GM12875 (cell line): ENCODE data around the gene PRR30.
"Not testable (repeated sequence)": the region's sequence is repeated elsewhere in the genome, so short reads cannot be mapped to it uniquely, and the experiment has no call there.

Experiments
- H3K4me3 ChIP-seq: one replicate; pipeline ENCODE4 v1.5.1; 2011; ENCODE audit warnings: low read depth, low read length, control low read depth
- TF ChIP-seq, protein P1 (sequence below): IDR thresholded peaks from 2 replicates; pipeline ENCODE4 v1.5.1; 2011; ENCODE audit warnings: low read depth, mild to moderate bottlenecking, control low read depth, inconsistent platforms, low read length, moderate library complexity, borderline replicate concordance; ENCODE audit not compliant: insufficient read depth

Gene PRR30

DNA sequence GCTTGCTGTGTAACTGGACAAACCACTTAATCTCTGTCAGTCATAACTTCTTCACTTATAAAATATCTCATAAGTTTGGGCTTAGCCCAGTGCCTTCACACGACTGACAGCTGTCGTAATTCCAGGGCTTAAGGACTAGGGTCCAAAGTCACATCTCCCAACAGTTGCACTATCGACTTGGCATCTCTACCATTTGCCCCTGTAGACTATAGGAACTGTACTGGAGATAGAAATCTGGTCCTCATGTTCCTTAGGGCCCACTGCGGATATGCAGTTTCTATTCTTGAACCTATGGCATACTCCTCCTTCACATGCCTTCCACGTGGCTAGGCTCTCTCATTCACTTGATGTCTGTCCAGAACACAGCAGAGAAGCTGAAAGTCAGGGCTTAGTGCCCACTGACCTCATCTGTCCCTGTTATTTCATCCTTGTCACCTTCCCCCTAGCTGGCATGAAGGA is 12.9 kb downstream of the PRR30 start:
- H3K4me3 ChIP-seq = no peak overlapping the region
- TF ChIP-seq, protein P1, sequence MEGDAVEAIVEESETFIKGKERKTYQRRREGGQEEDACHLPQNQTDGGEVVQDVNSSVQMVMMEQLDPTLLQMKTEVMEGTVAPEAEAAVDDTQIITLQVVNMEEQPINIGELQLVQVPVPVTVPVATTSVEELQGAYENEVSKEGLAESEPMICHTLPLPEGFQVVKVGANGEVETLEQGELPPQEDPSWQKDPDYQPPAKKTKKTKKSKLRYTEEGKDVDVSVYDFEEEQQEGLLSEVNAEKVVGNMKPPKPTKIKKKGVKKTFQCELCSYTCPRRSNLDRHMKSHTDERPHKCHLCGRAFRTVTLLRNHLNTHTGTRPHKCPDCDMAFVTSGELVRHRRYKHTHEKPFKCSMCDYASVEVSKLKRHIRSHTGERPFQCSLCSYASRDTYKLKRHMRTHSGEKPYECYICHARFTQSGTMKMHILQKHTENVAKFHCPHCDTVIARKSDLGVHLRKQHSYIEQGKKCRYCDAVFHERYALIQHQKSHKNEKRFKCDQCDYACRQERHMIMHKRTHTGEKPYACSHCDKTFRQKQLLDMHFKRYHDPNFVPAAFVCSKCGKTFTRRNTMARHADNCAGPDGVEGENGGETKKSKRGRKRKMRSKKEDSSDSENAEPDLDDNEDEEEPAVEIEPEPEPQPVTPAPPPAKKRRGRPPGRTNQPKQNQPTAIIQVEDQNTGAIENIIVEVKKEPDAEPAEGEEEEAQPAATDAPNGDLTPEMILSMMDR = no peak

- H3K4me3 ChIP-seq = no peak overlapping the region
Measured at GRCh38 chr2:27125104-27125503, 14.1 kb downstream of the PRR30 start.

DNA sequence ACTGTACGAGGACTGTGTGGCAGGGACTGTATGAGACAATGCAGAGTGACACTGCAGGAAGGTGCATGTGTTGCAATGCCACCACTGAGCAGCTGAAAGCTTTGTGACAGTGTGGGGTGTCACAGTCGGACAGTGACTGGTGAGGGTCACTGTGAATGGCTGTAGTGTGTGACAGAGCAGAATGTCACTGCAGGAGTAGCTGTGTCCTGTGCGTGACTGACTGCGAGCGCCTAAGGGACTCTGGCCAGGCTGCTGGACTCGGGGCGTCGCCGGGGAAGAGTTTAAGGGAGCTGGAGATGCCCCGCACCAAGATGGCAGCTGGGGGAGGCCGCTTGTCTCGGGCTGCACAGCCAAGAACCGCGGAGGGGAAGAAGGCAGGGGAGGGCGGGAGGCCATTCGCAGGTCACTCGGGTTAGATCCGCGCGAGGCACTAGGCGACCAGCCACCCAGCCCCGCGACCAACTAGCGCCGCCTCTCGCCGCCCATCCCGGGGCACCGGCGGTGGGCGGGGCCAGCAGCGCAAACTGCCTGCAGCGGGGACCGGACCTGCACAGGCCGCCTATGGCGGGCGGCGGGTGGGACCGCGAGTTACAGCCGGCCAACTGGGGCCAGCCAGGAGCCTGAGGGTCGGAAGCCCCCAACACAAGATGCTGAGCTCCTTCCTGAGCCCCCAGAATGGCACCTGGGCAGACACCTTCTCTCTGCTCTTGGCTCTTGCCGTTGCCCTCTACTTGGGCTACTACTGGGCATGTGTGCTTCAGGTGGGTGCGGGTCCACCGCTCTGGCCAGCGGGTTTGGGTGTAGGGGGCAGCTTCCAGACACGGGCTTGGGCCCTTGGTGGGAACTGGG is 15.7 kb downstream of the PRR30 start, which contains the start of gene ABHD1:
Gene ABHD1 (plus strand): TSS at position 514 of the 849 bp plus-strand sequence. CDS start 134 bp downstream, at position 648.
- peak within 1 kb of the TSS; percentile 49 for H3K4me3 ChIP-seq

More at GRCh38 chr2:27125104-27125503, 14.1 kb downstream of the PRR30 start:
- TF ChIP-seq, protein P1 = no peak

GRCh38 chr2:27122791-27123190 is 16.4 kb downstream of the PRR30 start:
- TF ChIP-seq, protein P1 = no peak

More for the DNA sequence above, 15.7 kb downstream of the PRR30 start, which contains the start of gene ABHD1:
- TF ChIP-seq, protein P1 = no peak

DNA sequence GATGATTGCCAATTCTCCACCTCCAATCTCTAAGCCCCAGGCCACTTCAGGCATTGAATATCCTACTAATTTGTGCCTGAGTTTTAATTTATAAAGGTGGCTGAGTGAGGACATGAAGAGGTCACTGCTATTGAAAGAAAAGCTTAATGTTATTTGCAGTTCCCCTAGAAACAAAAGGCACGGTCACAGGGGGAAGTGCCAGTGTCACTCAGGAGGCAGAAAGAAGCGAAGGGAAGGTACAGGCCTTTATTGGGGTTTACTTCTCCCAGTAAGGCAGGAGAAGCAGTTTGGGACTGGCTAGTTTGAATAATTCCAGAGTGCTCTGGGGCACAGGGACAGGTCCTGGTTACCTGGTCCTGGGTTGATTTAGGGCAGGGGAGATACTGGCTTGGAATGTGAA is 17.3 kb downstream of the PRR30 start:
- TF ChIP-seq, protein P1 = no peak

More at GRCh38 chr2:27122791-27123190, 16.4 kb downstream of the PRR30 start:
- H3K4me3 ChIP-seq = no peak overlapping the region

DNA sequence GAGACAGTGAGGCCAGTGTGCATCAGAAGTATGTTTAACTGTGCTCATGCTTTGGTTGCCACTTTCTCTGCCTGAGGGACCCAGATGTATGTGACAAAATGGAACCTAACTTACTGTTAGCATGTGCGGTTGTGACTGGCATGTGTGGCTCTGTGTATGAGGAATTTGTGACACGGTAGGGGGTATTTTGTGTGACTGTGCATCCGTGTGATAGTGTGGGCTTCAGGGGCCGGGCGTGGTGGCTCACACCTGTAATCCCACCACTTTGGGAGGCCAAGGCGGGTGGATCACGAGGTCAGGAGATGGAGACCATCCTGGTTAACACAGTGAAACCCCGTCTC is 19.9 kb downstream of the PRR30 start:
- H3K4me3 ChIP-seq = not testable (repeated sequence)

More for the DNA sequence above, 17.3 kb downstream of the PRR30 start:
- no peak overlapping the region for H3K4me3 ChIP-seq

GRCh38 chr2:27118525-27119329 is 20.5 kb downstream of the PRR30 start, which contains the start of gene CGREF1:
Gene CGREF1, minus strand, starts transcription at chr2:27119128. Its CDS starts 14,762 bp downstream, at chr2:27104366.
- TF ChIP-seq, protein P1 = no peak
- H3K4me3 ChIP-seq = no peak within 1 kb of the TSS
